ENCODE data around the gene RIMKLB. TPM values are rescaled to one million over a fixed set of nuclear protein-coding genes. Genes with fewer than 3 reads are reported as not detected.
"Not testable (repeated sequence)": the region's sequence is repeated elsewhere in the genome, so short reads cannot be mapped to it uniquely, and the experiment has no call there.

RIMKLB gene
- total and polyA plus RNA-seq, 2 of the 8 experiments (the other 6 are each of a cell fraction or from before 2014, with no cell fraction given), result 37.8 to 78.2 TPM

- not testable (repeated sequence) for H3K9ac ChIP-seq (replicated peaks in 1 of 4; ENCODE audit: extremely low read depth in 1 of 4, low read depth in 3 of 4, low read length in 3 of 4); H3K36me3 ChIP-seq (ENCODE audit: control insufficient read depth in 2 of 4, insufficient read depth in 4 of 4, low read length in 3 of 4); H4K20me1 ChIP-seq (replicated peaks in 1 of 2; ENCODE audit: control insufficient read depth in 1 of 2, insufficient read depth in 2 of 2, low read length in 2 of 2); H3K23ac ChIP-seq (ENCODE audit: insufficient read length); H2BK20ac ChIP-seq (ENCODE audit: low read length); H3K79me2 ChIP-seq (ENCODE audit: control insufficient read depth in 1 of 2, insufficient read depth in 2 of 2, low read length in 2 of 2); H3K23me2 ChIP-seq (ENCODE audit: low read depth, low read length); H4K5ac ChIP-seq (ENCODE audit: insufficient read length, low read depth, low read length); H3K4me3 ChIP-seq (ENCODE audit: extremely low read depth in 1 of 4, insufficient read depth in 2 of 4, low read depth in 3 of 4, low read length in 4 of 4); H4K8ac ChIP-seq (ENCODE audit: extremely low read depth, insufficient read depth, low read length); H3K14ac ChIP-seq (ENCODE audit: insufficient read length); H3K27ac ChIP-seq (ENCODE audit: low read depth, low read length); H3K4me2 ChIP-seq (ENCODE audit: insufficient read depth in 1 of 2, low read depth in 2 of 2, low read length in 2 of 2); H3K56ac ChIP-seq (replicated peaks; ENCODE audit: insufficient read length, low read depth, low read length); H2BK15ac ChIP-seq (ENCODE audit: low read length); H3K27me3 ChIP-seq (replicated peaks in 1 of 4; ENCODE audit: control insufficient read depth in 3 of 4, extremely low read depth in 1 of 4, insufficient read depth in 3 of 4, low read length in 3 of 4); H3K18ac ChIP-seq (ENCODE audit: extremely low read depth, low read length); H3K79me1 ChIP-seq (ENCODE audit: low read depth, low read length); H2AFZ ChIP-seq (ENCODE audit: low read length); H3K4ac ChIP-seq (replicated peaks; ENCODE audit: insufficient read length, low read depth, low read length); DNase-seq (ENCODE audit: low read depth in 1 of 2, low spot score in 2 of 2); H3K9me3 ChIP-seq (ENCODE audit: insufficient read depth in 2 of 2, low read depth in 1 of 2, low read length in 1 of 2); FAIRE-seq
- Histone ChIP-seq H2AK5ac (ENCODE audit: low read depth, low read length) (0 out of 2 replicates have a peak overlapping the region, but pooled peaks have one; percentile 18), H3K4me1 (replicated peaks in 1 of 4; ENCODE audit: control insufficient read depth in 3 of 4, insufficient read depth in 4 of 4, low read length in 3 of 4) (peaks cover 4 to 19% (median 17%) of the 10 kb centered on the region in 4 experiments), H4K91ac (replicated peaks; ENCODE audit: insufficient read length, low read length) (peak overlapping the region; percentile 59), H2BK120ac (replicated peaks; ENCODE audit: low read depth, low read length) (peak overlapping the region; percentile 75), H2BK5ac (ENCODE audit: low read depth, low read length) (peak overlapping the region; percentile 61; the same call in 1 of the 2 replicates), H2BK12ac (ENCODE audit: low read depth, low read length) (peak overlapping the region; percentile 29)
- WGBS, 2 experiments (ENCODE audit: extremely low coverage in 1 of 2, insufficient coverage in 1 of 2, insufficient read length in 1 of 2, insufficient replicate concordance in 2 of 2, low coverage in 1 of 2, low lambda C conversion rate in 2 of 2, missing lambda C conversion rate in 1 of 2), result 93% methylated on average over 7 of the region's 8 CpGs; no CpG with 5 or more reads in 1 of the 2 experiments
- ChIA-PET CTCF (ENCODE audit: partially characterized antibody) (interaction anchor here (0.8 to 7.3 kb wide), 7 partner anchors 35 to 186 kb away, joined by 3 to 65 read pairs (median 3); partner anchors contain the start of gene RIMKLB), POLR2A (ENCODE audit: partially characterized antibody) (interaction anchor here (0.8 to 10.4 kb wide), 10 partner anchors 11 to 139 kb away, joined by 3 to 211 read pairs (median 3); partner anchors contain the start of gene PHC1)
These were observed 123.1 kb downstream of the RIMKLB start for GRCh38 chr12:8820676-8821407.

All from H1 (cell line).